ENCODE data around the gene PSMG4.

DNA sequence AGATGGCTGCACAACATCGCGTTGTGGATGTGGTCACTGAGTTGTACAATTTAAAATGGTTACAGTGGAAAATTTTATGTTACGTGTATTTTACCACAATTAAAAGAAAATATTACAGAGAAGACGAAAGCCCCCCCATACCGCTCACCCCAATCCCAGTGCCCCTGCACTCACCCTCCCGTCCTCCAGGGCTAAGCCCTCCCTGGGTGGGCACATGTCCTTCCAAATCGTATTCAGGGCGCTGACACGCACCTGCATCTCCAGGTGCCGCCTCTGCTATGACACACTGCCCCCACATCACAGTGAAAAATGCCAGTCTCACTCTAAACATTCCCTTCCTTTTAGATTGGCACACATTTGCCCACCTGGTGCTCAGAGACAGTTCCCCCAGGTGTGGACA, 49.4 kb downstream of the PSMG4 start:
- TF ChIP-seq POLR2AphosphoS5 (IDR thresholded peaks at IDR 0.05; ENCODE audit: low read depth, low read length) (no peak), SIN3A (IDR thresholded peaks at IDR 0.05; ENCODE audit: borderline replicate concordance, insufficient read depth, low read length) (no peak), FOXP2 (optimal IDR thresholded peaks at IDR 0.05; ENCODE audit: borderline replicate concordance, extremely low read depth, extremely low read length, insufficient read depth) (no peak), TAF1 (IDR thresholded peaks at IDR 0.05; ENCODE audit: borderline replicate concordance, insufficient read depth, low read length) (no peak)
- TF ChIP-seq, protein P1, sequence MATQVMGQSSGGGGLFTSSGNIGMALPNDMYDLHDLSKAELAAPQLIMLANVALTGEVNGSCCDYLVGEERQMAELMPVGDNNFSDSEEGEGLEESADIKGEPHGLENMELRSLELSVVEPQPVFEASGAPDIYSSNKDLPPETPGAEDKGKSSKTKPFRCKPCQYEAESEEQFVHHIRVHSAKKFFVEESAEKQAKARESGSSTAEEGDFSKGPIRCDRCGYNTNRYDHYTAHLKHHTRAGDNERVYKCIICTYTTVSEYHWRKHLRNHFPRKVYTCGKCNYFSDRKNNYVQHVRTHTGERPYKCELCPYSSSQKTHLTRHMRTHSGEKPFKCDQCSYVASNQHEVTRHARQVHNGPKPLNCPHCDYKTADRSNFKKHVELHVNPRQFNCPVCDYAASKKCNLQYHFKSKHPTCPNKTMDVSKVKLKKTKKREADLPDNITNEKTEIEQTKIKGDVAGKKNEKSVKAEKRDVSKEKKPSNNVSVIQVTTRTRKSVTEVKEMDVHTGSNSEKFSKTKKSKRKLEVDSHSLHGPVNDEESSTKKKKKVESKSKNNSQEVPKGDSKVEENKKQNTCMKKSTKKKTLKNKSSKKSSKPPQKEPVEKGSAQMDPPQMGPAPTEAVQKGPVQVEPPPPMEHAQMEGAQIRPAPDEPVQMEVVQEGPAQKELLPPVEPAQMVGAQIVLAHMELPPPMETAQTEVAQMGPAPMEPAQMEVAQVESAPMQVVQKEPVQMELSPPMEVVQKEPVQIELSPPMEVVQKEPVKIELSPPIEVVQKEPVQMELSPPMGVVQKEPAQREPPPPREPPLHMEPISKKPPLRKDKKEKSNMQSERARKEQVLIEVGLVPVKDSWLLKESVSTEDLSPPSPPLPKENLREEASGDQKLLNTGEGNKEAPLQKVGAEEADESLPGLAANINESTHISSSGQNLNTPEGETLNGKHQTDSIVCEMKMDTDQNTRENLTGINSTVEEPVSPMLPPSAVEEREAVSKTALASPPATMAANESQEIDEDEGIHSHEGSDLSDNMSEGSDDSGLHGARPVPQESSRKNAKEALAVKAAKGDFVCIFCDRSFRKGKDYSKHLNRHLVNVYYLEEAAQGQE (IDR thresholded peaks at IDR 0.05; ENCODE audit: insufficient read depth in 1 of 2, low read depth in 2 of 2, low read length in 2 of 2): no peak

All from PFSK-1 (cell line).